T follicular helper cell (primary cell): ENCODE measurements around the gene NT5C2.
"Not testable (repeated sequence)": the region's sequence is repeated elsewhere in the genome, so short reads cannot be mapped to it uniquely, and the experiment has no call there.

Experiments
- DNase-seq: peaks from one replicate; pipeline ENCODE4 v3.0.0-alpha.2; 2020; ENCODE audit warnings: low read depth

Gene NT5C2

DNA sequence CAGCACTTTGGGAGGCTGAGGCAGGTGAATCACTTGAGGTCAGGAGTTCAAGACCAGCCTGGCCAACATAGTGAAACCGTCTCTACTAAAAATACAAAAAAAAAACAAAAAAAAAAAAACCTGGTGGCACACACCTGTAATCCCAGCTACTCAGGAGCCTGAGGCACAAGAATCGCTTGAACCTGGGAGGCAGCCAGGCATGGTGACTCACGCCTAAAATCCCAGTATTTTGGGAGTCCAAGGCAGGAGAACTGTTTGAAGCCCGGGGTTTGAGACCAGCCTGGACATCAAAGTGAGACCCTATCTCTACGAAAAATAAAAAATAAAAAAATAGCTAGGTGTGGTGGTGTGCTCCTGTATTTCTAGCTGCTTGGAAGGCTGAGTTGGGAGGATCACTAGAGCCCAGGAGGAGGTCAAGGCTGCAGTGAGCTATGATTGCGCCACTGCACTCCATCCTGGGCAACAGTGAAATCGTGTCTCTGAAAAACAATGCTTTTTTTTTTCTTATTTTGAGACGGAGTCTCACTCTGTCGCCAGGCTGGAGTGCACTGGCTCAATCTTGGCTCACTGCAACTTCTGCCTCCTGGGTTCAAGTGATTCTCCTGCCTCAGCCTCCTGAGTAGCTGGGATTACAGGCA, 29.2 kb downstream of the NT5C2 start:
- not testable (repeated sequence) for DNase-seq

DNA sequence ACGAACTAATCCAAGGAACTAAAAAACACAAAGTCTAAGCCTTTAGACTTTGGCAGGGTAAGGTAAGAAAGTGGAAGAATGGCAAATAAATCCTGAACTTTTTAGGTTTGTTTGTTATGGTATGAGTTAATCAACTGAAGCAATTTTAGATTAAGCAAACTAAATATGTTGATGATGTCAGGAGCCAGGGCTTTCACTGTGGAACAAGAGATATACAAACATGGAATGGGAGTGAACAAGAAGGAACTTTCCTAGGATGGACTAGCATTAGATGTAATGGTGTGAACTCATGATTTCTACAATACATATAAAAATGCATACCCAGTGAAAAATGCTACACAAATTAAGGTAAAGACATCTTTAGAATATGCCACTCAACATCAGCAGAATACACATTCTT, 35.8 kb downstream of the NT5C2 start:
- DNase-seq = no peak

DNA sequence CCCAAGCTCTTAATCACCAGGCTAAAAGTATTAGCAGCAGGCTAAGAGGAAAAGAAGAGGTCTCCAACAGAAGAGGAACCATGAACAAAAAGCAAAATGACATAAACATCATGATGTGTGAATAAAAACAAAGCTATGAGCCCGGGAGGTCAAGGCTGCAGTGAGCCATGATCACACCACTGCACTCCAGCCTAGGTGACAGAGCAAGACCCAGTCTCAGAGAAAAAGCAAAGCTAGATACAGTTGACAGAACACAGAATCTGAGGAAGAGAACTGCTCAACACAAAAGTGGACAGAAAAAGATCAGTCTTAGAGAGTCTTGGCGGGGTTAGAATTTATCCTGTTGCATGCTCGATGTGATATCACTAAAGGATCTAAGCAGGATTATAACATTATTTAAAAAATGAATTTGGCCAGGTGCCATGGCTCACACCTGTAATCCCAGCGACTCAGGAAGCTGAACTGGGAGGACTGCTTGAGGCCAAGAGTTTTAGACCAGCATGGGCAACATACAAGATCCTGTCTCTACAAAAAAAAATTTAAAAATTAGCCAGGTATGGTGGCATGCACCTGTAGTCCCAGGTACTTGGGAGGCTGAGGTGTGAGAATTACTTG, 37.5 kb downstream of the NT5C2 start:
- no peak for DNase-seq

DNA sequence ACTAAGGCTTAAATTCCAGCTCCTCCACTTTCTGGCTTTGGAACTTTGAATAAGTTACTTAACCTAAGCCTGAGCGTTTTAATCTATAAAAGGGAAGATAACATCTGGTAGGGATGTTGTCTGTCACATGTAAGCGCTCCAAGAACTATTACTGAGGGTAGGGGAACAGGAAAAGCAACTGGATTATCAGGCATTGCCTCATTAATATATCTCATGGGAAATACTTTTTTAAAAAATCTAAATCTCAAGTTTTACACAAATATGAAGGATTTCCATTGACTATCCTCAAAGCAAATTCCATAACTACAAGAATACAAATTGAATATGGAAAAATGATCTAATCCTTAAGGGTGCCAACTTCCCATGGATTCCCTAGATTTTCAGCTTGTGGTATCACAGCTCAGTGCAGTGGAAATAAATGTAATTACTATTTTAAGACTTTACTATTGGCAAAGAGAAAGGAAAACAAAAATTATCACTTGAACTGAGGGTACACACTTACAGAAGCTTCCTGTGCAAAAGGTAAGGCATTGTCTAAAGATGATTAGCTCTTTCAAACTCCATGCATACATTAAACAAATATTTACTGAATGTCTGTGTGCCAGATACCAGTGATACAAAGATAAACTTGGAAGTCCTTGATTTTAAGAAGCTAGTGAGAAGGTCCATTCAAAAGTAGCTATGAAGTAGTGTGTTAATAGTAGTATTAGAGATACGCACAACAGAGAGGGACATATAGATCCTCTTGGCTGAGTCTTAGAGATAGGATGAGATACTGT, 38.4 kb downstream of the NT5C2 start:
- DNase-seq = no peak

DNA sequence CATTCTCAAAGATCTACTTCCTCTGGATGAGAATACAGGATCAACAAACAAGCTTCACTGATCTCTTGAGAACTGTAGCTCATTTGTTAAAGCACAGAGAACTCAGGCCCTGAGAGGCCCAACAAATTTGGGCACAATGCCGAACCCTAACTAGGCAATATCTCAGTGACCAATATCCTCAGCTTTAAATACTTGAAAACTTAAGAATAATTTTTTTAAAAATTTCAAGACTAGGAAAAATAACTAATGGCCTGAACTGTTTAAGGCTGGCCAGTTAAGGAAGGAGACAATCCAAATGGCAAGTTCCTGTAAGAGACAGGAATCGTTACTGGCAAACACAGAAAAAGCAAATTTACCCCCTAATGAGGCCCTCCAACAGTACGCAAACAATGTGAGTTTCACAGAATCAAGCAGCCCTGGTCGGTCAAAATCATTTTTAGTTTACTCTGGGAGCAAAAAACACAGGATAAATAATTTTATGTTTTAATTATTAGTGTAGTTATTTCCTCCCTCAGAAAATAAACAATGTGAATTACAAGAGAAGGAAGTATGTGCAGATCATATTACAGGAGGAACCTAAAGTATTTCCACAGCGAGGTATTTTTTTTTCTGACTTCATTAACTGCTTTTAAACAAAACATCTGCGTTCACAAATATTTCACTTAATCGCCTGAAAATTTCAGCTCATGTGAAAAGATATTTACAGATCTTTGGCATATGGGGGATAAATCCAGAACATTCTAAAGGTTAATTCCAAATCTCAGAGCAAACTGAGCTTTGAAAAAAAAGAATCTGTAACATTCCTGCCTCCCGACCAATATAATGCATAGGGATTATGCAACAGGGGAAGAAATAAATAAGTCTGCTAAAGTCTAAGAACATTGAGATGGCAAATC, 39.5 kb downstream of the NT5C2 start:
- no peak for DNase-seq

DNA sequence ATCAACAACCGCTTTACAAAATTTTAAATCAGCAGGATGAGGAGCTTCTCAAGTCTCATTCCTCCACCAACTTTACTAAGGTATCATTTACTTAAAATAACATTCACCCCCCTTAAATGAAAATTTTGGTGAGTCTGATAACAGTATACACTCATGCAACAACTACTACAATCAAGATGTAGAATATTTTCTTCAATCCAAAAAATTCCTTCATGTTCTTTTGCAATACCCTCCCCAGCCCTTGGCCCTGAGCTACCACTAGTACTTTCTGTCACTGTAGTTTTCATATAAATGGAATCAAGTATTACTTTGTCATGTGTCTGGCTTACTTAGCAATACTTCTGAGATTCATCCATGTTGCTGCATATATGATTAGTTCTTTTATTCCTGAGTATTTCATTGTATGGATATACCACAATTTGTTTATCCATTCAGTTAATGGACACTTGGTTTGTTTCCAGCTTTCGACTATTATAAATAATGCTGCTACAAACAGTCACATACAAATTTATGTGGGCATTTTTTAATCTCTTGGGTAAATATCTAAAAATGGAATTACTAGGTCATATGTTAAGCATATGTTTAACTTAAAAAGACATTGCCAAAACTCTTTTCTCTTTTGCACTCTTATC, 43.0 kb downstream of the NT5C2 start:
- no peak for DNase-seq

DNA sequence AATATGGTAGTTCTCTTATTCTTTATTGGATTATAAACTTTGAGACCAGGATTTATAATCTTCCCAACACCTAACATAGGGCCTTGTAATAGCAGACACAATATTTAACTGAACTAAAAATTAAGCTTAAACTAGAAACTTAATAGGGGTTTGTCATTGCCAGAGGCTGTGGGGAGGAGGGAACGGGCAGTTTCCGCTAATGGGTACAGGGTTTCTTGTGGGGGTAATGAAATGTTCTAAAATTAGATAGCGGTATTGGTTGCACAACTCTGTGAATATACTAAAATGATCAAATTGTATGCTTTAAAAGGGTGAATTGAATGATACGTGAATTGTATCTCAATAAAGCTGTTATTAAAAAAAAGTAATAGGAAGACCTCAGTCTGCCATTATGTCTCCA, 45.4 kb downstream of the NT5C2 start:
- no peak for DNase-seq

DNA sequence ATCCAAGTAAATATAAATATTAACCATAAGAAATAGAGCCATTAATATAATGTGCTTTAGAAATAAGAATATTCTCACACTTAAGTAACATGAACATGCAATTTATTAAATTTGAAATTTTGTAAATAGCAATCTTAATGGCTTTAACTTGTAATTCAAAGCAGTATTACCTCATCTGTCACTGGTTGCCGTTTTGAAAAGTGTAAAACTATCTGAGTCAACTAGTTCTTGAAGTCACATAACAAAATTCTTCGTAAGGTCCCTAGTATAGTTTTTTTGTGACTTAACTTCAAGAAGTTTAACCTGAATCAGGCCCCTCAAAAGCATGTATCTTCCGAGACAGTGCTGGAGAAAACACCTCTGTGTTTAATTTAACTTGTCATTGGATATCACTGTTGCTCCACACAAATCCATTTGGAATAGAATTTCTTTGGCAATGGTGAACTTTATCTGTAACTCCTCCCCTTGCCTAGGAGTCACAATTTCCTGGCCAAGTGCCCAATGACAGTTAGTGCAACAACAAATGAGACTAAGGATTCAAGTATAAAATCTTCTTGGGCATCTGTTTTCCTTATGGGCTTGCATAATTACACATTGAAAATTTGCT, 47.1 kb downstream of the NT5C2 start:
- no peak for DNase-seq

DNA sequence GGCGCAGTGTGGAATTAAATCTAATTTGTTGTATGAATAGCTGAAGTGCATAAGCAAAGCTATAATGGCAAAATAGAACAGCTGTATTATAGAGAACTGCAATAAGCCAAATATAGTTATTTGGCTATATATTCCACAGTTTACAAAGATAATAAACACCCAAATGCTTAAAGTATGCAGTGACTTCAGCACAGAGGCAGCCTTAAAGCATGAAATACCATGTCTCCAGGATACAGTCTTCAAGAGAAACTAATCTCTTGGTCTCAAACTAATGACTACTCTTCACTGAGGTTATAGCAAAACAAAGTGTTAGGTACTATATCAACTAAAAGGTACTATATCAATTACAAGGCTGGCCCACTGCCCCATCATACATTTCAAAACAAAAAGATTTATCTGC, 48.0 kb downstream of the NT5C2 start:
- DNase-seq = no peak

DNA sequence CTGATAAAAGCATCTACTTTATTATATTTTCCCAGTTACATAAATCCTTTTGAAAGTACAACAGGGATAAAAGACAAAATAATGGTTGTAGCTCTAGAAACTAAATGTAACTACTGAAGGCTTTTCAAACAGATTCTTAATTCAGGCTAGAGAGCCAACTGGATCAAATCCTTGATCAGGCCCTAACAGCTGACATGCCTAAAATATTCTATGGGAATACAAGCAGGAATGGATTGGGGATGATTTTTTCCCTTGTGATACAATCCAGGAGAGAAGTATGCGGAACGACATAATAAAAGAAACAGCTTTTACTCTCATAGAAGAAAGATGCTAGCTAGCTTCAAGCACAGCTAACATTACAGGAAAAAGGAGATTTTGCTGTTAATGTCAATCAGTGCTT, 49.0 kb downstream of the NT5C2 start:
- DNase-seq = no peak

DNA sequence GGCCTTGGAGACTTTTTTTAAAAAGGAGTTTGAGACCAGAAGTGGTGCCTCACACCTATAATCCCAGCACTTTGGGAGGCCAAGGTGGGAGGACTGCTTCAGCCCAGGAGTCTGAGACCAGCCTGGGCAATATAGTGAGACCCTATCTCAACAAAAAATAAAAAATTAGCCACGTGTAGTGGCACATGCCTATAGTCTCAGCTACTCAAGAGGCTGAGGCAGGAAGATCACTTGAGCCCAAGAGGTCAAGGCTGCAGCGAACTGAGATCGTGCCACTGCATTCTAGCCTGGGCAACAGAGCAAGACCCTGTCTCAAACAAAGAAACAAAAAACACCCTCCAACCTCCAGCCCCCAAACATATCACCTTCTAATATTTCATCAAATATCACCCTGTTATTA, 49.4 kb downstream of the NT5C2 start:
- DNase-seq = not testable (repeated sequence)

DNA sequence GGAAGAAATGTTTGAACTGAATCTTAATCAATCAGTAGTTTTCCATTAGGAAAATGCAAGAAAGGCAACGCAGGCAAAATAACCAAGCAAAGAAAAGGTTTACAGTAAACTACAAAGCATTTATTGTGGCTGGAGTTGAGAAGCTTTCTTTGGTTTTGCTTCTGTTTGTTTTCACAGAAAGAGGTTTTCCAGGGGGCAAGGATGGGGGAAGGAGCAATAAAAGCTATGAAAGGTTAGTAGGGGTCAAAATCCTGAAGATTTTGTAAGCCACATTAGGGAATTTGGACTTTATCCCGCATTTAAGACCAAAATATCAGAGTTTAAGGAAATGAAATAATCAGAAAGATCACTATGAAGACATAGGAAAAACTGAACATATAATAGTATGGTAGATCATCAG, 51.1 kb downstream of the NT5C2 start:
- DNase-seq = no peak

DNA sequence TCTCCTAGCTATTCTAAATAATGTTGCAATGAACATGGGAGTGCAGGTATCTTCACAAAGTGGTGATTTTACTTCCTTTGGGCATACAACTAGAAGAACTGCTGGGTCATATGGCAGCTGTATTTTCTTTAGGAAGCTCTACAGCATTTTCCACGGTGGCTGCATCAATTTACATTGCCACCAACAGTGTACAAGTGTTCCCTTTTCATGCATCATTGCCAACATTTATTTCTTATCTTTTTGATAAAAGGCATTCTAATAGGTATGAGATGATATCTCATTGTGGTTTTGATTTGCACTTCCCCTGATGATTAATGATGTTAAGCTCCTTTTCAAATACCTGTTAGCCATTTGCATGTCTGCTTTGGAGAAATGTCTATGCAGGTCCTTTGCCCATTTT, 52.6 kb downstream of the NT5C2 start:
- no peak for DNase-seq

DNA sequence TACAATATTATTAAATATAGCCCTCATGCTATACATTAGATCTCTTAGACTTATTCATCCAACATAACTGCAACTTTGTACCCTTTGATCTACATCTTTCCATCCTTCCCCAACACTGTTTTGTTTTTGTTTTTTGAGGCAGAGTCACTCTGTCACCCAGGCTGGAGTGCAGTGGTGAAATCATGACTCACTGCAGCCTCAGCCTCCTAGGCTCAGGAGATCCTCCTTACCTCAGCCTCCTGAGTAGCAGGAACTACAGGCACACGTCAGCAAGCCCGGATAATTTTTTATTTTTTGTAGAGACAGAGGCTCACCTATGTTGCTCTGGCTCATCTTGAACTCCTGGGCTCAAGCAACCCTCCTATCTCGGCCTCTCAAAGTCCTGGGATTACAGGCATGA, 53.3 kb downstream of the NT5C2 start:
- DNase-seq = no peak

DNA sequence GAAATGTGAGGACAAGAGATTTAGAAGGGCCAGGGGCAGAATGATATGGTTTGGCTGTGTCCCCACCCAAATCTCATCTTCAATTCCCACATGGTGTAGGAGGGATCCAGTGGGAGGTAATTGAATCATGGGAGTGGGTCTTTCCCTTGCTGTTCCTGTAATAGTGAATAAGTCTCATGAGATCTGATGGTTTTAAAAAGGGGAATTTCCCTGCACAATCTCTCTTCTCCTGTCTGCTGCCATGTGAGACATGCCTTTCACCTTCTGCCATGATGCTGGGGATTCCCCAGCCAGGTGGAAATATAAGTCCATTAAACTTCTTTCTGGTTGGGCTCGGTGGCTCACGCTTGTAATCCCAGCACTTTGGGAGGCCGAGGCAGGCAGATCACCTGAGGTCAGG, 57.9 kb downstream of the NT5C2 start:
- not testable (repeated sequence) for DNase-seq

DNA sequence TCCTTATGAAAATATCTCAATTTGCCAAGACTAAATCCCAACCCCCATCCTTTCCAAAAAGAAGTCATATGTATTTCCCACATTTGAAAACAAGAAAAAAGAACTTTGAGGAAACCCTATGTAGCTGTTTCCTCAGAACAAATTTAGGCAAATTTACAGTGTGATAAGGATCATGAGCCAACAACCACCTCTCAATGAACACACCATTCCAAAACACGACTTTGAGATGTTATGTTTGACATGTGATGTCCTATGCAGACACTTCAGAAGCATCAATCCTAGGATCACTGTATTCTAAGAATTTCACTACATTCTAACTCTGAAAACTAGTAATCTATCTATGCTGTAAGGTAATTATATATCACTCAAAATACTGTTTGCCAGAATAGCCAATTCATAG, 62.2 kb downstream of the NT5C2 start:
- no peak for DNase-seq

DNA sequence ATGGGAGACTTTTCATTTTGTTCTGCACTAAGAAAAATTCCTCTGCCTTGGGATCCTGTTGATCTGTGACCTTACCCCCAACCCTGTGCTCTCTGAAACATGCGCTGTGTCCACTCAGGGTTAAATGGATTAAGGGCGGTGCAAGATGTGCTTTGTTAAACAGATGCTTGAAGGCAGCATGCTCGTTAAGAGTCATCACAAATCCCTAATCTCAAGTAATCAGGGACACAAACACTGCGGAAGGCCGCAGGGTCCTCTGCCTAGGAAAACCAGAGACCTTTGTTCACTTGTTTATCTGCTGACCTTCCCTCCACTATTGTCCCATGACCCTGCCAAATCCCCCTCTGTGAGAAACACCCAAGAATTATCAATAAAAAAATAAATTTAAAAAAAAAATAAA, 62.9 kb downstream of the NT5C2 start:
- DNase-seq = not testable (repeated sequence)

DNA sequence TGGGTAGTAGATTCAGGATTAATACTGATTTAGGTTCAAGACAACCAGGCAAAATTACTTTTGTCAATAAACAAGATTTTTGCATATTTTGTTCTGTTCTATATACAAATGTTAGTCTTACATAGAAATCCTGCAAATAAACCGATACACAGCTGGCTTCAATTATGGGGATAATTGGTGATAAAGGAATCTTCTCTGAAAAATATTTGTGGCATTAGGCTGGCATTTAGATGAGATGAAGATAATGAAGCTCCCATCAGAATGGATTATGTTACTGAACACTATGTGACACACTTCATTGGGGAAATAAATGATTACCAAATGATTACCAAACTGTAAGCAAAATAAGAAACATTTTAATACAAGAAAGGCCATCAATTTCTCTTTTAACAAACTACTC, 65.8 kb downstream of the NT5C2 start:
- no peak for DNase-seq

DNA sequence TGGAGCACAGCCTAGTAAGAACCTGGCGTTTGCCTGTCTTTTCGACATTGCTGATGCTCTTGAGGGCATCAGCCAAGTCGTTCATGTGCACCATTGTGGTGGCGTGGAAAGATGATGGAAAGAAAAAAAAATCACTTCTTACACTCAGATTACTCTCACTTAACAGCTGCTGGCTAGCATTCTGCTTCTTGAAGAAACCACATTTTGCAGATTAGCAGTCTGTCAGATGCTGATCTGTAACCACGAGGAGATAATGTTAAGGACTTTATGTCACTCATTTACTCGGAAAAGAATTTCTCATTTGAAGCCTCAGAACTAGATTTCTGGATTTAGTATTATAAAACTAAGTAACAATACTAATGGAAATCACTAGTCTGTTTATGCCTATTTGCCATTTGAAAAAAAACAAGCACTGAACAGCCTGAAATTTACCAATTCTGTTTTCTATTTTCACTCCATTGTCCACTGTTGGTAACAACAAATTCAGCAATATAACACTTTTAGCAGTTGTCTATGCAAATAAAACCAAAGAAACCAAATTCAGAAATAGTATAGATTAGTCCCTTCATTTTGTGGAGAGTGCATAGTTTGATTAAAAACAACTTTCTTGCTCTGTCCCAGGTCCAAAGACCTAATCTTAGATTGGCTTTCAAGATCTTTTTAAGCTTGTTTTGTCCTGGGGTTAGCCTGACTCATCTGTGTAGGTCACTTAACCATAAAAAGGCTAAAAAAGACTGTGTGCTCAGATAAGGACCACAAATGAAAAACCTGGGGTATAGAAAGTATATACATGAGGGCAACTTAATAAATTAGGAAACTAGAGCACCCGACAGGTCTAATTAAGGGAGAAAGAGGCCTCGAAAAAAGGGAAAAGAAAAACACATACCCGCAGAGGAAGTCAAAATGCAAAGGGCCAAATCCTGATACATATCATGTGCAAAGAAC, 67.5 kb downstream of the NT5C2 start:
- no peak for DNase-seq

DNA sequence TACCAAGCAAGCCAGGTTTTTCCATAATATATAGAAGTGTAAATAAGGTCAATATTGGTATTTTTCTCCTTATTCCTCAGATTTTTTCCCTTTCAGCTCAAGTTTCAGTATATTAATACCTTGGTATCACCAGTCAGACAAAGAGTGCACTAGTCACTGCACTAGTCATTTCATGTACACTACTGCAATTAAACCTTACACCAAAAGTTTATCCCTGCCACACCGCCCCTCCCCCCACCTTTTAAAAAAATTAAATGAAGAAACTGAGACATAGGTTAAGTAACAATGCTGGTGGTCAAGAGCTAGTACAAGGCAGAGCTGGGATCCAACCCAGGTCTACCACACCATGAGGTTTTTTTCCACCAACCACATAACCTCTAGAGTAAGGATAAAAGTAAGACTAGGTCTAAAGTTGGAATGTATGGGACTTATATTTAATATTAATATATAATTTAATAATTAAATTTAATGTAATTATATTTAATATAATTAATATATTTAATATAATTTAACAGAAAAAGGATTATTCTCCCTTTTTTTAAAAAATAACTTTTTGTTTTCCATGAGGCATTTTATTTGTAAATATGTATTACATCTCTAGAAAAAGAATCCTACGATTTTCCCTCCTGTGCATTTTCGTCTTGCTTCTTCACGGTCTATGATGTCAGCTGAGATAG, 68.5 kb downstream of the NT5C2 start:
- no peak for DNase-seq
